OCI-LY3 (cell line): ENCODE data around the gene ALDH3A1.

Source experiments
- H2AFZ ChIP-seq: fragments of 200-600, 300-600 bp; shearing (Covaris generic); 2 replicates; pipeline ENCODE4 v1.6.0; 2014; ENCODE audit warnings: antibody characterized with exemption, low read depth, low read length
- H3K27ac ChIP-seq: fragments of 200-600, 300-600 bp; sonication (generic); 2 replicates; pipeline ENCODE4 v1.5.1; 2014; ENCODE audit warnings: mild to moderate bottlenecking, low read length, moderate library complexity, mixed read lengths
- H3K27me3 ChIP-seq: fragments of 200-600, 300-600 bp; sonication (generic); 2 replicates; pipeline ENCODE4 v1.6.1; 2014; ENCODE audit warnings: low read depth, low read length, mixed read lengths
- H3K36me3 ChIP-seq: fragments of 200-600, 300-600 bp; sonication (generic); replicated peaks from 2 replicates; pipeline ENCODE3; 2014; ENCODE audit warnings: low read depth, low read length, mixed read lengths
- H3K4me1 ChIP-seq: fragments of 300-600, 200-600 bp; sonication (generic); 2 replicates; pipeline ENCODE4 v1.6.1; 2014; ENCODE audit warnings: low read length, mixed read lengths
- H3K4me2 ChIP-seq: fragments of 200-600, 300-600 bp; sonication (generic); 2 replicates; pipeline ENCODE4 v1.6.1; 2014; ENCODE audit warnings: low read length, mixed read lengths
- H3K4me3 ChIP-seq: fragments of 300-600, 200-600 bp; sonication (generic); 2 replicates; pipeline ENCODE4 v1.5.1; 2014; ENCODE audit warnings: antibody characterized with exemption, mild to moderate bottlenecking, low read length, moderate library complexity
- H3K79me2 ChIP-seq: fragments of 300-600, 200-600 bp; shearing (Covaris generic); 2 replicates; pipeline ENCODE4 v1.6.1; 2014; ENCODE audit warnings: mild to moderate bottlenecking, low read length, mixed read lengths
- H3K9ac ChIP-seq: fragments of 300-600, 200-600 bp; shearing (Covaris generic); 2 replicates; pipeline ENCODE4 v1.6.0; 2014; ENCODE audit warnings: mild to moderate bottlenecking, low read length, moderate library complexity
- H3K9me3 ChIP-seq: fragments of 200-600, 300-600 bp; shearing (Covaris generic); 2 replicates; pipeline ENCODE4 v1.6.1; 2014; ENCODE audit warnings: low read length, mixed read lengths; ENCODE audit not compliant: insufficient read depth
- H4K20me1 ChIP-seq: fragments of 200-600, 300-600 bp; sonication (generic); 2 replicates; pipeline ENCODE4 v1.6.1; 2016; ENCODE audit warnings: low read length, mixed read lengths; ENCODE audit not compliant: insufficient read depth
- EZH2phosphoT487 ChIP-seq: fragments of 200-600 bp; shearing (Covaris generic); IDR thresholded peaks from 2 replicates; pipeline ENCODE4 v1.6.1; 2018; ENCODE audit warnings: antibody characterized with exemption, mixed run types, low read depth
- TF ChIP-seq, protein P1 (sequence below): fragments of 200-600, 300-600 bp; sonication (generic); IDR thresholded peaks from 2 replicates; pipeline ENCODE4 v1.5.1; 2014; ENCODE audit warnings: antibody characterized with exemption, low read length, low read depth

ALDH3A1 gene

DNA sequence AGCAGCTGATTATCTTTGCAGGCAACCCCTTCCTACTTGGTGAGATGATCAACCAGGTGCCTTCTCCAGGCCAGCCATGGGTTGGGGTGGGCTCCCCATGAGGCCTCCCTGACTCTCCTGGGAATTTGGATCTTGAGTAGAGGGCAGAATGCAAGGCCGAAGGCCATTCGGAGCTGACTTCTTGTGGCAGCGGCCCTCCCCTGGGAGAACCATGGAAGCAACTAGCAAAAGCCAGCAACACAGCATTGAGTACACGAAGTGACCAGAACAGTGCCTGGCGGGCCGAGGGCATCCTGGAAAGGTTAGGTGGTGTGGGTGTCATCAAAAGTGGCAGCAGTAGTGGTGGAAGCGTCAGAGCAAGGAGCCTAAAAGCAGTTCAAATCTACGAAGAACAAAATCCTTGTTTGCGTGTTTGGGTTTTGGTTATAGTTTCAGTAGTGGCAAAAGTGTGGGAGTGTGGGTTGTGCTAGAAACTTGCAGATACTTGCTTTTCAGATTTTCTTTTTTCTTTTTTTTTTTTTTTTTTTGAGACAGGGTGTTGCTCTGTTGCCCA is 2.0 kb upstream of the ALDH3A1 start:
- no peak overlapping the region for H2AFZ ChIP-seq

DNA sequence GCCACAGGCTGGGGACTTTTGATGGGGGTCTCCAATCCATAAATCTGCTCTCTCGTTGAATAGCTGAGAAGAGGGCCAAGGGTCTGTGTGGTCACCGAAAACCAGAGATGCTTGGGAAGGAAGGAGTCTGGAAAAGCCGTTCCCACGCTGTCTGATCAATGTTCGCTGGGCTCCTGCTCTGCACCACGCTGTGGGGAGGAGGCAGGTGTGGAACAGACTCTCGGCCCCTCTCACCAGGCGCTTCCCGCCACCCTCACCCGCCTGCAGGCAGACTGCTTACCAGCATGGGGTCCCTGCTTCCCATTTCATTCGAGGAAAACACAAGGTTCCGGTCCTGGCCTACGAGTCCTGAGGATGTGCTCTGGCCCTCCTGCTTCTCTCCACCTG is 702 bp upstream of the ALDH3A1 start:
- Histone ChIP-seq H3K4me2 (no peak overlapping the region), H3K79me2 (no peaks in the 10 kb centered on the region), H3K27ac (no peak overlapping the region), H3K27me3 (no peaks in the 10 kb centered on the region), H2AFZ (no peak overlapping the region), H3K9me3 (no peaks in the 10 kb centered on the region), H3K4me1 (peaks cover 13% of the 10 kb centered on the region), H3K4me3 (no peak overlapping the region), H3K9ac (no peak overlapping the region), H4K20me1 (no peaks in the 10 kb centered on the region), H3K36me3 (no peaks in the 10 kb centered on the region)
- TF ChIP-seq EZH2phosphoT487, result no peak
- TF ChIP-seq, protein P1, sequence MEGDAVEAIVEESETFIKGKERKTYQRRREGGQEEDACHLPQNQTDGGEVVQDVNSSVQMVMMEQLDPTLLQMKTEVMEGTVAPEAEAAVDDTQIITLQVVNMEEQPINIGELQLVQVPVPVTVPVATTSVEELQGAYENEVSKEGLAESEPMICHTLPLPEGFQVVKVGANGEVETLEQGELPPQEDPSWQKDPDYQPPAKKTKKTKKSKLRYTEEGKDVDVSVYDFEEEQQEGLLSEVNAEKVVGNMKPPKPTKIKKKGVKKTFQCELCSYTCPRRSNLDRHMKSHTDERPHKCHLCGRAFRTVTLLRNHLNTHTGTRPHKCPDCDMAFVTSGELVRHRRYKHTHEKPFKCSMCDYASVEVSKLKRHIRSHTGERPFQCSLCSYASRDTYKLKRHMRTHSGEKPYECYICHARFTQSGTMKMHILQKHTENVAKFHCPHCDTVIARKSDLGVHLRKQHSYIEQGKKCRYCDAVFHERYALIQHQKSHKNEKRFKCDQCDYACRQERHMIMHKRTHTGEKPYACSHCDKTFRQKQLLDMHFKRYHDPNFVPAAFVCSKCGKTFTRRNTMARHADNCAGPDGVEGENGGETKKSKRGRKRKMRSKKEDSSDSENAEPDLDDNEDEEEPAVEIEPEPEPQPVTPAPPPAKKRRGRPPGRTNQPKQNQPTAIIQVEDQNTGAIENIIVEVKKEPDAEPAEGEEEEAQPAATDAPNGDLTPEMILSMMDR, result no peak

More for the DNA sequence above, 2.0 kb upstream of the ALDH3A1 start:
- no peaks in the 10 kb centered on the region for H4K20me1 ChIP-seq
- TF ChIP-seq, protein P1, result no peak
- TF ChIP-seq EZH2phosphoT487, result no peak
- no peak overlapping the region for H3K4me3 ChIP-seq
- H3K4me2 ChIP-seq, result no peak overlapping the region
- no peaks in the 10 kb centered on the region for H3K9me3 ChIP-seq
- H3K27ac ChIP-seq, result no peak overlapping the region
- H3K4me1 ChIP-seq, result peaks cover 21% of the 10 kb centered on the region
- H3K9ac ChIP-seq, result no peak overlapping the region
- H3K27me3 ChIP-seq, result no peaks in the 10 kb centered on the region
- no peaks in the 10 kb centered on the region for H3K36me3 ChIP-seq
- H3K79me2 ChIP-seq, result no peaks in the 10 kb centered on the region

DNA sequence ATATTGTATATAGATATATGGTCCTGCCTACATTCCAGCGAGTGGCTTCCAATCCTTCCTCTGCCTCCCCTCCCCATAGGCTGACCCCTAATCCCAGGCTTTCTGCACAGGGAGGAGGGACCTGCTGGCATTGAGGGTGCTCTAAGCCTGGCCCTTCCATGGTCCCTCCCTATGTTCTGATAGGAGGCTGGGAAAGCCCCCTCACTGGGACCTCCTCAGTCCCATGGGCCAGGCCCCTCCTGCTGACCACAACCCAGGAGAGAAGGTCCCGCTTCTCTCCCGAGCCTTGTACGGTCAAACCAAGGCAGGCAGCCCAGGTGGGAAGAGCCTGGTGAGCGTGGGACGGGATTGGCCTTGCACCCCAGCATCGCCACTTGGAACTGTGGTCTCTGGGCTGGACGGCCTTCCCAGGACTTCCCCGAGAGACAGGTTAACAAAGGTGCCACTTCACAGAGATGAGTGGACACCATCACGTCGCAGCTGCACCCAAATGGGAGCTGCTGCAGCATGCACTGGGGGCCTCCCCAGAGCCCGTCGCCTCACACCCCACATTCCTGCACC is 859 bp downstream of the ALDH3A1 start:
- H3K27me3 ChIP-seq, result no peaks in the 10 kb centered on the region
- no peak overlapping the region for H3K4me2 ChIP-seq
- no peaks in the 10 kb centered on the region for H3K79me2 ChIP-seq
- H3K4me3 ChIP-seq, result no peak overlapping the region
- H3K36me3 ChIP-seq, result no peaks in the 10 kb centered on the region
- no peak overlapping the region for H3K9ac ChIP-seq
- H3K27ac ChIP-seq, result no peak overlapping the region
- H3K9me3 ChIP-seq, result no peaks in the 10 kb centered on the region
- H3K4me1 ChIP-seq, result no peaks in the 10 kb centered on the region; the same call in 1 of the 2 replicates
- no peak overlapping the region for H2AFZ ChIP-seq
- TF ChIP-seq EZH2phosphoT487, result no peak
- TF ChIP-seq, protein P1, result no peak
- H4K20me1 ChIP-seq, result no peaks in the 10 kb centered on the region

DNA sequence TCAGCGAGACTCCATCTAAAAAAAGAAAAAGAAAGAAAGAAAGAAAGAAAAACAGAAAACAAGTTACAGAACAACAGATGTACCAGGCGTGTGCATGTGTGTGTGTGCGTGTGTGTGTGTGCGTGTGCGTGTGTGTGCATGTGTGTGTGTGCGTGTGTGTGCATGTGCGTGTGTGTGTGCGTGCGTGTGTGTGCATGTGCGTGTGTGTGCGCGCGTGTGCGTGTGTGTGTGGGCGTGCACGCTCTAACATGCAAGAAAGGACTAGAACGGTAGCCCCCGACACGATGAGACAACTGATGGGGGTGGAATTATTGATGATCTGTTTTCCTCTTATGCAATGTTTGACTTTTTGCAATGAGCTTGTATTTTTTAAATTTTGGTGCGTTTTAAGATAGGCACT is 1.6 kb downstream of the ALDH3A1 start:
- no peaks in the 10 kb centered on the region for H3K4me1 ChIP-seq
- no peak overlapping the region for H3K4me2 ChIP-seq
- H3K79me2 ChIP-seq, result no peaks in the 10 kb centered on the region
- H4K20me1 ChIP-seq, result no peaks in the 10 kb centered on the region
- no peak overlapping the region for H3K27ac ChIP-seq
- H3K36me3 ChIP-seq, result no peaks in the 10 kb centered on the region
- H3K4me3 ChIP-seq, result no peak overlapping the region
- no peak overlapping the region for H2AFZ ChIP-seq
- no peak overlapping the region for H3K9ac ChIP-seq
- H3K9me3 ChIP-seq, result no peaks in the 10 kb centered on the region
- H3K27me3 ChIP-seq, result no peaks in the 10 kb centered on the region
- TF ChIP-seq, protein P1, result no peak
- TF ChIP-seq EZH2phosphoT487, result no peak
